Hepatocyte (in vitro differentiated cells): ENCODE data around the gene BACH2. TPM values are rescaled to one million over a fixed set of nuclear protein-coding genes. Genes with fewer than 3 reads are reported as not detected.

ENCODE experiments used
- DNase-seq: peaks from one replicate; pipeline ENCODE4 v3.0.0-alpha.2; 2016; ENCODE audit warnings: low spot score
- H2AFZ ChIP-seq: fragments of 200-600 bp; sonication (generic); 2 replicates; pipeline ENCODE4 v1.6.0; 2016; ENCODE audit warnings: antibody characterized with exemption, mild to moderate bottlenecking
- H3K27ac ChIP-seq: fragments of 200-600 bp; sonication (generic); 2 replicates; pipeline ENCODE4 v1.5.1; 2016; ENCODE audit warnings: mild to moderate bottlenecking
- H3K27me3 ChIP-seq: fragments of 200-600 bp; sonication (generic); 2 replicates; pipeline ENCODE4 v1.6.1; 2016
- H3K36me3 ChIP-seq: fragments of 200-600 bp; sonication (generic); replicated peaks from 2 replicates; pipeline ENCODE4 v1.5.1; 2016; ENCODE audit warnings: low read depth; ENCODE audit not compliant: insufficient read depth
- H3K4me1 ChIP-seq: fragments of 200-600 bp; sonication (generic); 2 replicates; pipeline ENCODE4 v1.5.1; 2016; ENCODE audit warnings: mild to moderate bottlenecking, moderate library complexity; ENCODE audit not compliant: insufficient read depth
- H3K4me2 ChIP-seq: fragments of 200-600 bp; sonication (generic); 2 replicates; pipeline ENCODE4 v1.6.0; 2016
- H3K4me3 ChIP-seq: fragments of 200-600 bp; sonication (generic); 2 replicates; pipeline ENCODE4 v1.5.1; 2016; ENCODE audit warnings: mild to moderate bottlenecking
- H3K79me2 ChIP-seq: fragments of 200-600 bp; sonication (generic); 2 replicates; pipeline ENCODE4 v1.6.0; 2017; ENCODE audit warnings: mild to moderate bottlenecking
- H3K9me2 ChIP-seq: fragments of 200-600 bp; sonication (generic); replicated peaks from 2 replicates; pipeline ENCODE4 v1.6.0; 2017; ENCODE audit warnings: mild to moderate bottlenecking; ENCODE audit not compliant: insufficient read depth
- H3K9me3 ChIP-seq: fragments of 200-600 bp; sonication (generic); 2 replicates; pipeline ENCODE4 v1.5.1; 2016; ENCODE audit warnings: low read depth, mild to moderate bottlenecking
- H4K20me1 ChIP-seq: fragments of 200-600 bp; sonication (generic); 2 replicates; pipeline ENCODE4 v1.6.0; 2016; ENCODE audit warnings: mild to moderate bottlenecking; ENCODE audit not compliant: insufficient read depth, poor library complexity, severe bottlenecking
- CTCF ChIP-seq: fragments of 200-600 bp; sonication (generic); IDR thresholded peaks from 2 replicates; pipeline ENCODE4 v1.5.1; 2016; ENCODE audit warnings: antibody characterized with exemption, mild to moderate bottlenecking; ENCODE audit not compliant: poor library complexity
- EZH2 ChIP-seq: fragments of 200-600 bp; sonication (generic); IDR thresholded peaks from 2 replicates; pipeline ENCODE4 v1.6.1; 2016; ENCODE audit warnings: antibody characterized with exemption, mild to moderate bottlenecking, borderline replicate concordance
- EZH2phosphoT487 ChIP-seq: fragments of 200-600 bp; sonication (generic); IDR thresholded peaks from one replicate; pipeline ENCODE4 v1.6.1; 2018; ENCODE audit warnings: antibody characterized with exemption, mild to moderate bottlenecking, low read depth, moderate library complexity; ENCODE audit not compliant: unreplicated experiment, severe bottlenecking
- WGBS: methylation state at CpG from one replicate; pipeline ENCODE4 v1.1.6; 2016; ENCODE audit warnings: low lambda C conversion rate; ENCODE audit errors: missing lambda C conversion rate; 5-methylcytosine and 5-hydroxymethylcytosine counted together
- polyA plus RNA-seq: library from polyadenylated mRNA; unstranded; fragments of >200 nt; fragmentation: Nextera tagmentation; extraction: Ambion mirVana; gene quantifications from 2 replicates; pipeline ENCODE4 v1.2.1, GENCODE V29; 2016
- total RNA-seq: library from RNA; depleted of rRNA; stranded (reverse); fragments of >200 nt; gene quantifications from 2 replicates; pipeline ENCODE4 v1.2.3, GENCODE V29; 2014

The BACH2 gene
- total and polyA plus RNA-seq, 2 experiments from 2014 or later: 2.3 to 2.6 TPM

- H3K27ac ChIP-seq: no peak overlapping the region
- H3K4me2 ChIP-seq: no peak overlapping the region
- no peaks in the 10 kb centered on the region for H3K9me3 ChIP-seq
- DNase-seq: no peak
- H3K4me1 ChIP-seq: peaks cover 3% of the 10 kb centered on the region
- peaks cover 5% of the 10 kb centered on the region for H3K27me3 ChIP-seq
- TF ChIP-seq EZH2 (no peak), EZH2phosphoT487 (no peak), CTCF (no peak)
- no peaks in the 10 kb centered on the region for H3K9me2 ChIP-seq
- no peaks in the 10 kb centered on the region for H4K20me1 ChIP-seq
- 100% methylated on average over 1 of the region's 1 CpG for WGBS
- H2AFZ ChIP-seq: no peak overlapping the region
- H3K36me3 ChIP-seq: no peaks in the 10 kb centered on the region
- H3K4me3 ChIP-seq: no peak overlapping the region
- no peaks in the 10 kb centered on the region for H3K79me2 ChIP-seq
Measured at GRCh38 chr6:89936177-89936576, 360.5 kb downstream of the BACH2 start.

- TF ChIP-seq CTCF (no peak), EZH2phosphoT487 (no peak), EZH2 (no peak)
Measured at GRCh38 chr6:89934685-89935366, 361.8 kb downstream of the BACH2 start.

GRCh38 chr6:89932245-89932802 lies 364.3 kb downstream of the BACH2 start:
- TF ChIP-seq EZH2phosphoT487: no peak
- no peak for TF ChIP-seq EZH2
- no peak for TF ChIP-seq CTCF

More at GRCh38 chr6:89934685-89935366, 361.8 kb downstream of the BACH2 start:
- Histone ChIP-seq H3K4me3 (no peak overlapping the region), H3K79me2 (no peaks in the 10 kb centered on the region), H3K4me2 (no peak overlapping the region), H2AFZ (no peak overlapping the region), H3K27ac (no peak overlapping the region), H3K36me3 (no peaks in the 10 kb centered on the region), H3K9me3 (no peaks in the 10 kb centered on the region), H3K27me3 (peaks cover 5% of the 10 kb centered on the region), H3K9me2 (no peaks in the 10 kb centered on the region), H3K4me1 (no peaks in the 10 kb centered on the region), H4K20me1 (no peaks in the 10 kb centered on the region)
- no peak for DNase-seq
- WGBS: 86% methylated on average over 19 of the region's 19 CpGs

More at GRCh38 chr6:89932245-89932802, 364.3 kb downstream of the BACH2 start:
- Histone ChIP-seq H3K4me2 (no peak overlapping the region), H3K4me1 (no peaks in the 10 kb centered on the region), H3K9me2 (no peaks in the 10 kb centered on the region), H3K79me2 (no peaks in the 10 kb centered on the region), H3K9me3 (no peaks in the 10 kb centered on the region), H4K20me1 (no peaks in the 10 kb centered on the region), H2AFZ (no peak overlapping the region), H3K4me3 (no peak overlapping the region), H3K27me3 (no peaks in the 10 kb centered on the region), H3K36me3 (no peaks in the 10 kb centered on the region), H3K27ac (no peak overlapping the region)
- DNase-seq: no peak
- WGBS: 96% methylated on average over 22 of the region's 22 CpGs
